ENCODE results near the gene LAYN. TPM values are rescaled to one million over a fixed set of nuclear protein-coding genes. Genes with fewer than 3 reads are reported as not detected.

LAYN gene
- total and polyA plus RNA-seq, 2 of the 13 experiments (the other 11 are each of a cell fraction or from before 2014, with no cell fraction given) = 0.17 TPM; not detected in 1

- no peak for TF ChIP-seq ZNF512B (CRISPR knock-in tag; IDR thresholded peaks at IDR 0.05; ENCODE audit: borderline replicate concordance)
- no peak for TF ChIP-seq DMTF1 (CRISPR knock-in tag; IDR thresholded peaks at IDR 0.05)
- peak; percentile 75; the same call in 1 of the 2 replicates for TF ChIP-seq ZNF274 (CRISPR knock-in tag; IDR thresholded peaks at IDR 0.05)
- no peak for TF ChIP-seq ONECUT2 (CRISPR knock-in tag; IDR thresholded peaks at IDR 0.05)
- peak; percentile 81 for TF ChIP-seq TBX2 (CRISPR knock-in tag; IDR thresholded peaks at IDR 0.05; ENCODE audit: borderline replicate concordance)
- TF ChIP-seq ZNF558 (CRISPR knock-in tag; IDR thresholded peaks at IDR 0.05; ENCODE audit: borderline replicate concordance) = 0 out of 2 replicates have a peak, but pooled peaks have one; percentile 51
- no peak for TF ChIP-seq MED8 (CRISPR knock-in tag; IDR thresholded peaks at IDR 0.05; ENCODE audit: insufficient replicate concordance)
- TF ChIP-seq ZNF24 (IDR thresholded peaks at IDR 0.05) = no peak
- no peak for TF ChIP-seq ZNF260 (CRISPR knock-in tag; IDR thresholded peaks at IDR 0.05; ENCODE audit: borderline replicate concordance, low read depth)
- 0 out of 2 replicates have a peak, but pooled peaks have one; percentile 74 for TF ChIP-seq ZNF451 (CRISPR knock-in tag; IDR thresholded peaks at IDR 0.05)
- peak; percentile 78; the same call in 1 of the 2 replicates for TF ChIP-seq ZNF414 (CRISPR knock-in tag; IDR thresholded peaks at IDR 0.05)
- TF ChIP-seq ATF7 (IDR thresholded peaks at IDR 0.05) = no peak
- 0 out of 2 replicates have a peak, but pooled peaks have one; percentile 37 for TF ChIP-seq ATF7 (CRISPR knock-in tag; IDR thresholded peaks at IDR 0.05)
- no peak for TF ChIP-seq BATF2 (CRISPR knock-in tag; IDR thresholded peaks at IDR 0.05)
- no peak for TF ChIP-seq SMARCC2 (IDR thresholded peaks at IDR 0.05)
- no peak; the same call in 1 of the 2 replicates for TF ChIP-seq FOXK1 (CRISPR knock-in tag; IDR thresholded peaks at IDR 0.05; ENCODE audit: borderline replicate concordance, low read depth)
- peak; percentile 79; the same call in 1 of the 2 replicates for TF ChIP-seq ZIK1 (CRISPR knock-in tag; IDR thresholded peaks at IDR 0.05; ENCODE audit: borderline replicate concordance, low read depth)
- no peak for TF ChIP-seq ZNF589 (CRISPR knock-in tag; conservative IDR thresholded peaks at IDR 0.05)
- TF ChIP-seq CCAR2 (optimal IDR thresholded peaks at IDR 0.05; ENCODE audit: low read depth, low read length) = no peak
- no peak for TF ChIP-seq ZNF570 (CRISPR knock-in tag; IDR thresholded peaks at IDR 0.05; ENCODE audit: borderline replicate concordance)
- no peak for TF ChIP-seq GATA4 (IDR thresholded peaks at IDR 0.05; ENCODE audit: borderline replicate concordance, low read depth)
- TF ChIP-seq ZSCAN22 (CRISPR knock-in tag; IDR thresholded peaks at IDR 0.05) = no peak
- no peak for TF ChIP-seq ARNTL (CRISPR knock-in tag; IDR thresholded peaks at IDR 0.05)
These were observed 61.7 kb downstream of the LAYN start, which contains the start of gene SIK2 (continued) for GRCh38 chr11:111601979-111602864.
